ENCODE data around the gene CHRNB2.

CHRNB2 gene

GRCh38 chr1:154557248-154557938, 10.2 kb upstream of the CHRNB2 start:
- Histone ChIP-seq H3K4me1 (ENCODE audit: insufficient read depth, low read length, poor library complexity, severe bottlenecking) (peaks cover 39% of the 10 kb centered on the region), H3K4me2 (ENCODE audit: low read depth, low read length, poor library complexity, severe bottlenecking) (peak overlapping the region; percentile 80), H3K9me2 (replicated peaks; ENCODE audit: low read depth, low read length) (no peaks in the 10 kb centered on the region), H3K9ac (ENCODE audit: low read depth, low read length, poor library complexity, severe bottlenecking) (peak overlapping the region; percentile 98), H3K4me3 (ENCODE audit: low read length, poor library complexity, severe bottlenecking) (peak overlapping the region; percentile 98), H3K79me2 (ENCODE audit: insufficient read depth, low read length) (peaks cover 54% of the 10 kb centered on the region), H2AFZ (ENCODE audit: low read length) (no peak overlapping the region), H3K9me3 (ENCODE audit: insufficient read depth, low read depth, low read length) (no peaks in the 10 kb centered on the region), H3F3A (ENCODE audit: low read depth) (no peaks in the 10 kb centered on the region), H3K27me3 (ENCODE audit: insufficient read depth, low read length, poor library complexity, severe bottlenecking) (peaks cover 5% of the 10 kb centered on the region), H4K20me1 (ENCODE audit: insufficient read depth, low read length, poor library complexity, severe bottlenecking) (peaks cover 41% of the 10 kb centered on the region), H3K36me3 (ENCODE audit: insufficient read depth, low read length) (peaks cover 33% of the 10 kb centered on the region; the same call in 1 of the 2 replicates)
- no peak for TF ChIP-seq EZH2phosphoT487 (IDR thresholded peaks at IDR 0.05; ENCODE audit: borderline replicate concordance)
- no peak for TF ChIP-seq CTCF (conservative IDR thresholded peaks at IDR 0.05; ENCODE audit: low read length)

GRCh38 chr1:154557939-154558719, 9.4 kb upstream of the CHRNB2 start, which contains the start of gene UBE2Q1:
TSS of gene UBE2Q1 (minus strand) at chr1:154558662. CDS start at chr1:154558553, 109 bp downstream.
- H3K9ac ChIP-seq (ENCODE audit: low read depth, low read length, poor library complexity, severe bottlenecking) = peak within 1 kb of the TSS; percentile 98
- H2AFZ ChIP-seq (ENCODE audit: low read length) = peak within 1 kb of the TSS; percentile 84
- H3K27me3 ChIP-seq (ENCODE audit: insufficient read depth, low read length, poor library complexity, severe bottlenecking) = peaks cover 5% of the 10 kb centered on the region
- H3K79me2 ChIP-seq (ENCODE audit: insufficient read depth, low read length) = peaks cover 51% of the 10 kb centered on the region
- H3K9me2 ChIP-seq (replicated peaks; ENCODE audit: low read depth, low read length) = no peaks in the 10 kb centered on the region
- peaks cover 39% of the 10 kb centered on the region for H3K4me1 ChIP-seq (ENCODE audit: insufficient read depth, low read length, poor library complexity, severe bottlenecking)
- H3K9me3 ChIP-seq (ENCODE audit: insufficient read depth, low read depth, low read length) = no peaks in the 10 kb centered on the region
- peak within 1 kb of the TSS; percentile 91 for H3K4me2 ChIP-seq (ENCODE audit: low read depth, low read length, poor library complexity, severe bottlenecking)
- peaks cover 25% of the 10 kb centered on the region; the same call in 1 of the 2 replicates for H3K36me3 ChIP-seq (ENCODE audit: insufficient read depth, low read length)
- no peak for TF ChIP-seq EZH2phosphoT487 (IDR thresholded peaks at IDR 0.05; ENCODE audit: borderline replicate concordance)
- TF ChIP-seq CTCF (conservative IDR thresholded peaks at IDR 0.05; ENCODE audit: low read length) = no peak
- peaks cover 37% of the 10 kb centered on the region for H4K20me1 ChIP-seq (ENCODE audit: insufficient read depth, low read length, poor library complexity, severe bottlenecking)
- H3K4me3 ChIP-seq (ENCODE audit: low read length, poor library complexity, severe bottlenecking) = peak within 1 kb of the TSS; percentile 98
- no peaks in the 10 kb centered on the region for H3F3A ChIP-seq (ENCODE audit: low read depth)

- Histone ChIP-seq H3K4me2 (ENCODE audit: low read depth, low read length, poor library complexity, severe bottlenecking) (peak overlapping the region; percentile 91), H3F3A (ENCODE audit: low read depth) (no peaks in the 10 kb centered on the region), H3K9ac (ENCODE audit: low read depth, low read length, poor library complexity, severe bottlenecking) (peak overlapping the region; percentile 87), H3K27me3 (ENCODE audit: insufficient read depth, low read length, poor library complexity, severe bottlenecking) (peaks cover 5% of the 10 kb centered on the region), H4K20me1 (ENCODE audit: insufficient read depth, low read length, poor library complexity, severe bottlenecking) (peaks cover 37% of the 10 kb centered on the region), H3K4me3 (ENCODE audit: low read length, poor library complexity, severe bottlenecking) (peak overlapping the region; percentile 80), H2AFZ (ENCODE audit: low read length) (peak overlapping the region; percentile 84), H3K36me3 (ENCODE audit: insufficient read depth, low read length) (peaks cover 18% of the 10 kb centered on the region; the same call in 1 of the 2 replicates), H3K9me2 (replicated peaks; ENCODE audit: low read depth, low read length) (no peaks in the 10 kb centered on the region), H3K4me1 (ENCODE audit: insufficient read depth, low read length, poor library complexity, severe bottlenecking) (peaks cover 36% of the 10 kb centered on the region), H3K9me3 (ENCODE audit: insufficient read depth, low read depth, low read length) (no peaks in the 10 kb centered on the region), H3K79me2 (ENCODE audit: insufficient read depth, low read length) (peaks cover 44% of the 10 kb centered on the region)
- TF ChIP-seq EZH2phosphoT487 (IDR thresholded peaks at IDR 0.05; ENCODE audit: borderline replicate concordance) = no peak
- no peak for TF ChIP-seq CTCF (conservative IDR thresholded peaks at IDR 0.05; ENCODE audit: low read length)
Observed at GRCh38 chr1:154558720-154559465, 8.7 kb upstream of the CHRNB2 start.
